HS-27A (cell line): Measurements from ENCODE around the gene ERC2.
"Not testable (repeated sequence)": the region's sequence is repeated elsewhere in the genome, so short reads cannot be mapped to it uniquely, and the experiment has no call there.

Experiments
- DNase-seq: peaks from one replicate; pipeline ENCODE4 v3.0.0-alpha.2; 2012; ENCODE audit warnings: low read depth, missing footprints

Gene ERC2

GRCh38 chr3:56309465-56309864 is 158.8 kb downstream of the ERC2 start:
- DNase-seq, result no peak

GRCh38 chr3:56308471-56308870 is 159.8 kb downstream of the ERC2 start:
- no peak for DNase-seq

- no peak for DNase-seq
Measured at GRCh38 chr3:56304069-56304468, 164.2 kb downstream of the ERC2 start.

GRCh38 chr3:56303487-56303886 is 164.8 kb downstream of the ERC2 start:
- DNase-seq, result peak; percentile 20

GRCh38 chr3:56302417-56302816 is 165.8 kb downstream of the ERC2 start:
- no peak for DNase-seq

- DNase-seq, result no peak
Measured at GRCh38 chr3:56297281-56297840, 170.9 kb downstream of the ERC2 start.

GRCh38 chr3:56296361-56296760 is 171.9 kb downstream of the ERC2 start:
- DNase-seq, result no peak

GRCh38 chr3:56295161-56295560 is 173.1 kb downstream of the ERC2 start:
- DNase-seq, result no peak

GRCh38 chr3:56294286-56294685 is 174.0 kb downstream of the ERC2 start:
- no peak for DNase-seq

GRCh38 chr3:56291953-56292352 is 176.3 kb downstream of the ERC2 start:
- DNase-seq, result no peak

- no peak for DNase-seq
Measured at GRCh38 chr3:56291244-56291680, 177.0 kb downstream of the ERC2 start.

- no peak for DNase-seq
Measured at GRCh38 chr3:56290374-56290773, 177.9 kb downstream of the ERC2 start.

GRCh38 chr3:56288258-56288657 is 180.0 kb downstream of the ERC2 start:
- no peak for DNase-seq

- DNase-seq, result no peak
Measured at GRCh38 chr3:56282341-56282740, 185.9 kb downstream of the ERC2 start.

- no peak for DNase-seq
Measured at GRCh38 chr3:56277236-56277635, 191.0 kb downstream of the ERC2 start.

GRCh38 chr3:56275120-56275519 is 193.1 kb downstream of the ERC2 start:
- no peak for DNase-seq

- no peak for DNase-seq
Measured at GRCh38 chr3:56269755-56270535, 198.3 kb downstream of the ERC2 start.

- DNase-seq, result no peak
Measured at GRCh38 chr3:56268616-56269383, 199.5 kb downstream of the ERC2 start.

GRCh38 chr3:56261852-56262251 is 206.4 kb downstream of the ERC2 start:
- DNase-seq, result not testable (repeated sequence)

GRCh38 chr3:56260262-56260661 is 208.0 kb downstream of the ERC2 start:
- no peak for DNase-seq

GRCh38 chr3:56257826-56258225 is 210.4 kb downstream of the ERC2 start:
- no peak for DNase-seq

- DNase-seq, result no peak
Measured at GRCh38 chr3:56254835-56255234, 213.4 kb downstream of the ERC2 start.
